Keratinocyte (primary cell): ENCODE data around the gene EVC.

Experiments used
- EZH2 ChIP-seq: IDR thresholded peaks from one replicate; pipeline ENCODE4 v1.6.1; 2012; ENCODE audit warnings: inconsistent platforms, mild to moderate bottlenecking, low read length, moderate library complexity
- TF ChIP-seq, protein P1 (sequence below), 3 experiments: IDR thresholded peaks in 1 of 3; conservative IDR thresholded peaks in 1 of 3; optimal IDR thresholded peaks in 1 of 3; 2 replicates in 2 of 3; 3 replicates in 1 of 3; pipeline versions ENCODE3 to v1.5.1; 2011; ENCODE audit warnings: low read length in 3 of 3, mild to moderate bottlenecking in 3 of 3, moderate library complexity in 2 of 3, control low read depth in 1 of 3, inconsistent platforms in 1 of 3; ENCODE audit not compliant: insufficient read depth in 2 of 3; ENCODE audit errors: extremely low read depth in 1 of 3

DNA sequence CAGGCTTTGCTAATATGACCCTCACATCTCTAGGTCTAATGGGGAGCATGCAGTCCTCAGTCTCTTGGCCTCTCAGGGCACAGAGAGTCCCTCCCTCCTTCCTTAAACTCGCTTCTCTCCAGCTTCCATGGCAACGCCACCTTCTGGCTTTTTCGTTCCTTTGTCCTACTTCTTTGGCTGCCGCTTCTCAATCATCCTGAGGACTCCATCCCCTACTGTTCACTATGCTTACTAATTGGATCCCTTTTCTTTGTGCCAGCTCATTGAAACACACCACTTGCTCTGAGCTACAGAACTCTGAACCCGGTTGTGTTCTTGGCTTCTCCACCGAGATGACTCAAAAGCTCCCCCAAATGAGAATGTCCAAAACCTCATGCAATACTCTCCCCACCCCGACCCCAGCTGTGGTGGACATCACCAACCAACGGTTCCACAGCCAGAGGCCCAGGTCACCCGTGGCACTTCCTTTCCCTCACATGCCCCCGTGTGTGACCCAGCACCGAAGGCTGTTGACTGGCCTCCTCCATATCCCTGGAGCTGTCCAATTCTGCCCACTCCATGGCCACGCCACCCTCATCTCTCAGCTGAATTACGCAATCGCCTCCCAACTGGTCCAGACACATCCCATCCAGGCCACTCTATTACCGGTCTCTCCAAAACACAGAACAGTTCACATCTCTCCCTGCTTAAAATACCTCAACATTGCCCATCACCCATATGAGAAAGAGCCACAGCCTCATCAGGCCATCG lies 147.2 kb downstream of the EVC start:
- TF ChIP-seq, protein P1, sequence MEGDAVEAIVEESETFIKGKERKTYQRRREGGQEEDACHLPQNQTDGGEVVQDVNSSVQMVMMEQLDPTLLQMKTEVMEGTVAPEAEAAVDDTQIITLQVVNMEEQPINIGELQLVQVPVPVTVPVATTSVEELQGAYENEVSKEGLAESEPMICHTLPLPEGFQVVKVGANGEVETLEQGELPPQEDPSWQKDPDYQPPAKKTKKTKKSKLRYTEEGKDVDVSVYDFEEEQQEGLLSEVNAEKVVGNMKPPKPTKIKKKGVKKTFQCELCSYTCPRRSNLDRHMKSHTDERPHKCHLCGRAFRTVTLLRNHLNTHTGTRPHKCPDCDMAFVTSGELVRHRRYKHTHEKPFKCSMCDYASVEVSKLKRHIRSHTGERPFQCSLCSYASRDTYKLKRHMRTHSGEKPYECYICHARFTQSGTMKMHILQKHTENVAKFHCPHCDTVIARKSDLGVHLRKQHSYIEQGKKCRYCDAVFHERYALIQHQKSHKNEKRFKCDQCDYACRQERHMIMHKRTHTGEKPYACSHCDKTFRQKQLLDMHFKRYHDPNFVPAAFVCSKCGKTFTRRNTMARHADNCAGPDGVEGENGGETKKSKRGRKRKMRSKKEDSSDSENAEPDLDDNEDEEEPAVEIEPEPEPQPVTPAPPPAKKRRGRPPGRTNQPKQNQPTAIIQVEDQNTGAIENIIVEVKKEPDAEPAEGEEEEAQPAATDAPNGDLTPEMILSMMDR (optimal IDR thresholded peaks at IDR 0.05 in 1 of 3, IDR thresholded peaks at IDR 0.05 in 1 of 3, conservative IDR thresholded peaks at IDR 0.05 in 1 of 3; ENCODE audit: extremely low read depth in 1 of 3, insufficient read depth in 2 of 3, low read length in 3 of 3): no peak
- no peak for TF ChIP-seq EZH2
